GM18907 (cell line): ENCODE results near the gene ZNF174.
A peak's percentile ranks its signal among the peaks of the same experiment; 100 is the strongest.

Experiments used
- ATAC-seq: cut with Tn5 transposase; IDR thresholded peaks from one replicate; pipeline ENCODE4 v1.9.1; 2021; ENCODE audit warnings: mild to moderate bottlenecking, moderate library complexity; ENCODE audit not compliant: unreplicated experiment

The ZNF174 gene

DNA sequence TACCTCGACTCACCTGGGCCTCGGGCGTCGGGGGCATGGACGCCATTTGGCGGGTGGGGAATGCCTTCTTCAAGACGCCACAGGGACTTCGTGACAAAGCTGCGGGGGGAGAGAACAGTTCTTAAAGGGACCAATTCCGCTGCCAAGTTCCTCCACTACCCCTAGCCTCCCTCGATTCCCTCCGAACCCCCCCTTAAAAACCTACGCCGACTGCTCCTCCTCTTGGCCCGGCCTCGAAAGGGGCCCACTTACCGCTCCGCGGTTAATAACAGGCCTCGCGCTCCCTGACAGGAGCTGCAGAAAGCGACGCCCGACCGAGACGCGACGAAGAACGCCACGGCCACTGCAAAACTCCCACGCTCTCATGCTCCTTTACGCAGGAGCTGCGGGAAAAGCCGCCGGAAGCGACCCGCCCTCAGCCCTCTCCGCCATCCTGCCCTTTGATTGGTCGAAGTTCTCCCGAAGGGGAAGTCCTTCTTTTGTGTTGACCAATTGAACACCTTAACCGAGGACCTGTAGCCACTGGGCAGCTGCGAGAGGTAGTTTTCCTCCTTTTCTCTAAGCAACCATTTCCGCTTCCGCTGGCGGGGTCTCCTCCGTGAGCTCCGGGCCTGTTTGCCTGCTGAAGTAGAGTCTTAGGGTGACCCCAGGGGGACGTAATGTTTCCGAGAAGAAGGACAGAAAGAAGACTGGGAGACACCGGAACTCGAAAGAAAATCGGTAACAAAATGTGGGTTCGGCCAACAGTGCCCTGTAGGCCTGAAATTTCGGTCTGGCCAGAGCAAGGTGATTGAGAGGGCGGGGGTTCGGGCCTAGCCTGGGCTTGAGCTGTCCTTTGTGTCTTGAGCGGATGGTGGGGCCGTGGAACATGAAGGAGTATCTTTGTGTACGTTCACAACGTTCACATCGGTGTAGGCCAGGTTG lies 42.4 kb downstream of the ZNF174 start, which contains the start of the genes NAA60 and ZNF597:
TSS of gene NAA60 (plus strand) at position 573 of the 924 bp plus-strand sequence. CDS start 32,548 bp downstream, outside the sequence.
TSS of gene ZNF597 (minus strand) at position 397 of the 924 bp plus-strand sequence. CDS start at position 46, 351 bp downstream.
- ATAC-seq: peak; percentile 91

DNA sequence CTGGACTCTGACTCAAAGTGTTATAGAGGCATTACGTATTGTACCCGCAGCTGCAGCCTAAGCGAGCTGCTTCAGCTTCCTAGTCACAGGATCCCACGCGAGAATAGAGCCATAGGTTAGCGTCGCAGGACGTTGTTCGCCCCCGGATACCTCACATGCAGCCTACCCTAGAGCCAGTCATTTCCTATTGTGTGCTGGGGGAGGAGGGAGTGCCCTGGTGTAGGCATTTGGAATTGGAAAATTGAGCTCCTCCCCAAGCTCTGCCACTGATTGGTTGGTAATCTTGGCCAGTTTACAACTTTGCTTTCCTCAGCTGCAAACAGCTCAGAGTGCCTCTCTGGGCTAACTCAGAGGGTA lies 43.0 kb downstream of the ZNF174 start:
- ATAC-seq: peak; percentile 26

DNA sequence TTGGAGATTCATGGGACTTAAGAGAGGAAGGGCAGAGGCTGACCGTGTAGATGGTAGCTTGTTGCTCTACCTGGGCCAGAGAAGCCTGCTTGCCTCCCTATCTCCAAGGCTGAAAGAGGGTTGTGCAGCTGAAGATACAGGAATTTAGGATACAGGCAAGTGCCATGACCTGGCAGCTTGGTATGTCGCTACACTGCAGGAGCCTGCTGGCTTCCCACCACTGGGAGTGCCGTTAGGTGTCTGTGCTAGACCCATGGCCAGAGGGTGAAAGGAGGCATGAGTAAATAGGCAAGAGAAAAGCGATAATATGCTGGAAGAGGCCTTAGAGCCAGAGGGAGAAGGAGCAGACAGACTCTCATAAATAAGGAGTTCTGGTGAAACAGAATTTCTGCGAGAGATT lies 53.1 kb downstream of the ZNF174 start:
- ATAC-seq: no peak

DNA sequence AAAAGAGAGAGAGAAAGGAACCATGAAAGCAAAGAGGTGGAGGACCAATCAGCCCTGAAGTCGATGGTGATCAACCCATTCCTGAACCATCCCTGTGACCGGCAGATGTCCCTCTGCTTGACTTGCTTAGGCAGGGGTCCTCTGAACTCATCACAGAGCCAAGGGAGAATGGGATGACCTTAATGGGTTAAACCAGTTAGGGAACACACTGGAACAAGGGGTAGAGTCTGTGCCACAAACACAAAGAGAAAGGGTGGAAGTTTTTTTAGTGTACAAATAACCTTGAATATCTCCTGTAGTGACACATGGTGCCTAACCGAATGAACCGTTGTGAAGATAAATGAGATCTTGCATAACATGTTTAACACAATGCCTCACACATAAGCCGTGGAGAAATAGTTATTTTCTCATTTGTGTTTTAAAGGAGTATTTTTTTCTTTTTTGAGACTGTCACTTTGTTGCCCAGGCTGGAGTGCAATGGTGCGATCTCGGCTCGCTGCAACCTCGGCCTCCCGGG lies 53.7 kb downstream of the ZNF174 start:
- ATAC-seq: no peak

DNA sequence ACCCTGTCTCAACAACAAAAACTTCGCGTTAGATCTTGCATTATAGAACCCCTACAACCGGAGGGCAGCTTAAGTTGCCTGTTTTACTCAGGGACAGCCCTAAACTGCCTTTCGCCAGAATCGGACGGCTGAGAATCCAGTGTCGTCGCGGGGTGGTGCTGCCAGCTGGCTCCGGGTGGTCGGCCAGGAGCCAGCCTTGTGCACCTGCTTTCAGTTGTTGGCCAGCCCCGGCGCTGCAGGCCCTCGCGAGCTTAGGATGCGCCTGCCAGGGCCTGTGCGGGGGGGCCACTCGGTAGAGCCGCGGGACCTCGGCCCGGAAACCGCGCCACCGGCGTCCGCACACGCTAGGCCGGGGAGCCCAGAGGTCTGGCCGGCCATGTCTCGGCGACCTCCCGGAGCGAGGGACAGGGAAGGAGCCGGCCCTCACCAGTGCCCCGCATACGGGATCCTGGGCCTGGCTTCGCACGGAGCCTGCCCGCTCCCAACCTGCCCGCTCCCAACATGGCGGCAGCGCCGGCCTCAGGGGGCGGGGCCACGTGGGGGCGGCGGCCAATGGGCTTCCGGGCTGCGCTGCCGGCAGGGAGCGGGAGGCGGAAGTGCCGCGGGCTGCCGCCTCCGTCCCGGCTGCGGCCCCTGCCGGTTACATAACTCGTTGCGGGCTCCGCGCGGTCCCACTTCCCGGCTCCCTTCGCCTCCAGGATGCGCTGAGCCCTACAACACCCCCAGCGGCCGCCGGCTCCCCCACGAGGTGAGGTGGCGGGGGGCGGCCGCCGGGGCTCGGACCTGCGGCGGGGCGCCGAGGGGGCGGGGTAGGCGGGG lies 56.6 kb downstream of the ZNF174 start:
- peak; percentile 75 for ATAC-seq

DNA sequence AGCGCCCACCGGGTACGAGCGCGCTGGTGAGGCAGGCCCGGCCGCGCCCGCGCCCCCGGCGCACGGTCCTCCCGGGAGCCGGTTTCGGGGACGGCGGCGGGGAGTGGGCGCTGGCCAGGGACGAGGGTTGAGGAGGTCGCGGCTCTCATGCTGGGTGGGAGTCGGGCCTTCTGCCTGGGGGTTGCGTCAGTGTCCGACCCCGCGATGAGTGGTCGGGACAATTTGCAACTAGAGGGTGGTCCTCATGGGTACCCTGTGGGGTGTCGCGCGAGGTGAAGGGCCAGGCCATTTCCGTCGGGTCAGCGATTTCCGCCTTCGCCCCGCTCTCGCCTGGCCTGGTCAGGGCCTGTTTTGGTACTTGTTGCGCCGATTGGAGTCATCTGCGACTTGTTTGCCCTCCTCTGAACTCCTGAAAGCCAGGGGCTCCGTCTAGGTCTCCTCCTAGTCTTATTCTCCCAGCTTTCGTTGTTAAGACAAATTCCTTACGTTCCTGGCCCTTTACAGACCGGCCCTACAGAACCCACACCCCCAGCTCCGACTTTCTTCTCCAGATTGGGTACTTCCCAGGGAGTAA lies 57.4 kb downstream of the ZNF174 start:
- peak; percentile 10 for ATAC-seq

DNA sequence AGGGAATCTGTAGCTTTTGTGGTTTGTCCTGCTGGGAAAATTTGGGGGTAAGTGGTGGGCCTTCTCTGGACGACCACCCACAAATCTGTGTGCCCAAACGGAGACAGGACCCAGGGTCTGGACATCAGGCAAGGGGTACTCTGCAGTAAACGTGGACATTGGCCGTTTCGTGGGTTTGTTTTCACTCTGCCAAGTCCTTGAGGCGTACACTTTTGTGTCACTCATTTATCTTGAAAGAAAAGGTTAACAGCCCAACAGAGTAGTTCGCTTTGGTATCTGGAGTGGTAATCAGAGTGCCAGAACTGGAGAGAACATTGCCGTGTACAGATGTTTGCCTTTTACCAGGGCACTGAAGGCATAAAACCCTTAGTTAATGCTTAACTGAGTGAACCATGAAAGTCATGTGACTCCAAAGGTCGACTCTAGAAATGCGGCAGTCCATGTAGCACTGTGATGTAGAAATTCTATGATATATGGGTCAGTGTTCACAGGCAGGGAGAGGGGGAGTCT lies 57.9 kb downstream of the ZNF174 start:
- peak; percentile 41 for ATAC-seq
